HEK293 (cell line): ENCODE measurements around the gene SMIM33.

Experiments
- CTCF ChIA-PET: fragments of 350-600 bp; formaldehyde crosslinking; extraction: SDS; loops from one replicate; lab custom pipeline; 2021; ENCODE audit warnings: antibody characterized with exemption; lab: Yijun Ruan, JAX
- POLR2A ChIA-PET: fragments of 300-600 bp; formaldehyde crosslinking; extraction: SDS; loops from one replicate; lab custom pipeline; 2020; ENCODE audit warnings: antibody characterized with exemption, inconsistent platforms; lab: Yijun Ruan, JAX
- H3K27ac ChIP-seq: fragments of 200-500 bp; sonication (Bioruptor generic); 2 replicates; pipeline ENCODE4 v1.5.1; 2014; ENCODE audit warnings: low read depth, low read length, control low read depth, inconsistent platforms; ENCODE audit errors: extremely low read depth
- H3K36me3 ChIP-seq, 2 experiments: fragments of 200-500 bp in 1 of 2; sonication (Bioruptor generic) in 1 of 2; 1 replicate in 1 of 2; 2 replicates in 1 of 2; pipeline ENCODE4 v1.5.1; 2014 to 2017; ENCODE audit warnings: inconsistent platforms in 2 of 2, low read length in 2 of 2; ENCODE audit not compliant: control insufficient read depth in 2 of 2, insufficient read depth in 1 of 2
- H3K4me1 ChIP-seq: fragments of 200-500 bp; sonication (Bioruptor generic); 2 replicates; pipeline ENCODE4 v1.5.1; 2014; ENCODE audit warnings: mild to moderate bottlenecking, low read length, inconsistent platforms; ENCODE audit not compliant: control insufficient read depth, insufficient read depth
- H3K4me3 ChIP-seq: 2 replicates; pipeline ENCODE4 v1.5.1; 2011; ENCODE audit warnings: low read depth, mild to moderate bottlenecking, control low read depth, low read length, moderate library complexity
- H3K9me3 ChIP-seq: fragments of 200-500 bp; sonication (Bioruptor generic); 2 replicates; pipeline ENCODE4 v1.5.1; 2014; ENCODE audit warnings: low read depth, low read length, inconsistent platforms; ENCODE audit not compliant: control insufficient read depth, insufficient read depth
- ELK4 ChIP-seq: IDR thresholded peaks from 2 replicates; pipeline ENCODE4 v1.6.1; 2011; ENCODE audit warnings: mild to moderate bottlenecking, low read depth, low read length, borderline replicate concordance
- HOXD13 ChIP-seq: sonication (generic); formaldehyde crosslinking; IDR thresholded peaks from 2 replicates; pipeline ENCODE4 v1.8.0; 2022; ENCODE audit warnings: missing genetic modification reagents, borderline replicate concordance
- KLF16 ChIP-seq: fragments of 450-650 bp; formaldehyde crosslinking; IDR thresholded peaks from 2 replicates; pipeline ENCODE4 v1.5.1; 2017; ENCODE audit warnings: missing biosample characterization, missing genetic modification characterization
- MEIS1 ChIP-seq: sonication (generic); formaldehyde crosslinking; IDR thresholded peaks from 2 replicates; pipeline ENCODE4 v1.8.1; 2022; ENCODE audit warnings: missing genetic modification reagents, mild to moderate bottlenecking, borderline replicate concordance
- TSHZ1 ChIP-seq: fragments of 450-650 bp; formaldehyde crosslinking; IDR thresholded peaks from 2 replicates; pipeline ENCODE4 v1.5.1; 2016; ENCODE audit warnings: missing biosample characterization, missing genetic modification characterization, borderline replicate concordance
- YY2 ChIP-seq: fragments of 450-650 bp; formaldehyde crosslinking; IDR thresholded peaks from 2 replicates; pipeline ENCODE4 v1.5.1; 2016; ENCODE audit warnings: missing biosample characterization, missing genetic modification characterization
- ZBTB17 ChIP-seq: fragments of 450-650 bp; formaldehyde crosslinking; IDR thresholded peaks from 2 replicates; pipeline ENCODE4 v1.5.1; 2016; ENCODE audit warnings: missing biosample characterization, missing genetic modification characterization
- ZBTB49 ChIP-seq: fragments of 450-650 bp; formaldehyde crosslinking; IDR thresholded peaks from 2 replicates; pipeline ENCODE4 v1.5.1; 2016; ENCODE audit warnings: missing biosample characterization, missing genetic modification characterization, low read depth
- ZEB2 ChIP-seq: fragments of 450-650 bp; formaldehyde crosslinking; IDR thresholded peaks from 2 replicates; pipeline ENCODE4 v1.5.1; 2016; ENCODE audit warnings: missing biosample characterization, missing genetic modification characterization
- ZNF121 ChIP-seq: fragments of 450-650 bp; formaldehyde crosslinking; IDR thresholded peaks from 2 replicates; pipeline ENCODE4 v1.5.1; 2016; ENCODE audit warnings: missing biosample characterization, missing genetic modification characterization
- ZNF133 ChIP-seq: fragments of 450-650 bp; formaldehyde crosslinking; IDR thresholded peaks from 2 replicates; pipeline ENCODE4 v1.5.1; 2016; ENCODE audit warnings: missing biosample characterization, missing genetic modification characterization
- ZNF169 ChIP-seq: fragments of 450-650 bp; formaldehyde crosslinking; IDR thresholded peaks from 2 replicates; pipeline ENCODE4 v1.5.1; 2016; ENCODE audit warnings: missing biosample characterization, missing genetic modification characterization
- ZNF292 ChIP-seq: fragments of 450-650 bp; formaldehyde crosslinking; IDR thresholded peaks from 2 replicates; pipeline ENCODE4 v1.5.1; 2016; ENCODE audit warnings: low read depth, missing biosample characterization, missing genetic modification characterization, borderline replicate concordance
- ZNF354C ChIP-seq: fragments of 450-650 bp; formaldehyde crosslinking; IDR thresholded peaks from 2 replicates; pipeline ENCODE4 v1.5.1; 2016; ENCODE audit warnings: missing biosample characterization, missing genetic modification characterization, low read depth, borderline replicate concordance
- ZNF404 ChIP-seq: fragments of 450-650 bp; formaldehyde crosslinking; IDR thresholded peaks from 2 replicates; pipeline ENCODE4 v1.5.1; 2017; ENCODE audit warnings: missing biosample characterization, missing genetic modification characterization
- ZNF449 ChIP-seq: fragments of 450-650 bp; formaldehyde crosslinking; IDR thresholded peaks from 2 replicates; pipeline ENCODE4 v1.5.1; 2017; ENCODE audit warnings: missing biosample characterization, mild to moderate bottlenecking, missing genetic modification characterization, moderate library complexity
- ZNF707 ChIP-seq: fragments of 450-650 bp; formaldehyde crosslinking; IDR thresholded peaks from 2 replicates; pipeline ENCODE4 v1.5.1; 2016; ENCODE audit warnings: missing biosample characterization, missing genetic modification characterization
- ZSCAN16 ChIP-seq: fragments of 450-650 bp; formaldehyde crosslinking; IDR thresholded peaks from 2 replicates; pipeline ENCODE4 v1.5.1; 2016; ENCODE audit warnings: missing biosample characterization, missing genetic modification characterization

The SMIM33 gene

GRCh38 chr5:139513852-139514485 is 43.2 kb downstream of the SMIM33 start:
- H3K9me3 ChIP-seq = no peaks in the 10 kb centered on the region
- no peaks in the 10 kb centered on the region for H3K36me3 ChIP-seq
- H3K27ac ChIP-seq = no peak overlapping the region
- no peaks in the 10 kb centered on the region for H3K4me1 ChIP-seq
- ChIA-PET CTCF (interaction anchor here (0.6 to 8.7 kb wide), 21 partner anchors 10 to 110 kb away, joined by 3 to 246 read pairs (median 4); partner anchors contain the start of genes DNAJC18, SPATA24 and STING1), POLR2A (interaction anchor here (0.6 to 1.4 kb wide), 7 partner anchors 18 to 316 kb away, joined by 3 to 6 read pairs (median 3); partner anchors contain the start of genes DNAJC18, MATR3 and SIL1)
- no peak overlapping the region for H3K4me3 ChIP-seq
- TF ChIP-seq ZBTB17 (tag by site-specific recombination) = 0 out of 2 replicates have a peak, but pooled peaks have one; percentile 24
- no peak for TF ChIP-seq MEIS1 (CRISPR knock-in tag)

GRCh38 chr5:139514486-139514856 is 43.7 kb downstream of the SMIM33 start:
- no peak overlapping the region for H3K4me3 ChIP-seq
- H3K27ac ChIP-seq = no peak overlapping the region
- TF ChIP-seq TSHZ1 (tag by site-specific recombination) (no peak), ZEB2 (no peak), ZNF121 (tag by site-specific recombination) (0 out of 2 replicates have a peak, but pooled peaks have one; percentile 37)
- CTCF ChIA-PET = interaction anchor here (0.7 to 8.7 kb wide), 12 partner anchors 10 to 108 kb away, joined by 3 to 246 read pairs (median 6); partner anchors contain the start of genes DNAJC18 and STING1
- H3K9me3 ChIP-seq = no peaks in the 10 kb centered on the region
- POLR2A ChIA-PET = interaction anchor here (0.6 to 1.2 kb wide), 3 partner anchors 78 to 316 kb away, joined by 3 read pairs; partner anchors contain the start of genes MATR3 and SIL1
- H3K36me3 ChIP-seq = no peaks in the 10 kb centered on the region
- no peaks in the 10 kb centered on the region for H3K4me1 ChIP-seq

- POLR2A ChIA-PET = interaction anchor here (0.6 to 1.1 kb wide), 4 partner anchors 14 to 79 kb away, joined by 3 to 4 read pairs (median 3); partner anchors contain the start of gene DNAJC18
- no peaks in the 10 kb centered on the region for H3K36me3 ChIP-seq
- no peaks in the 10 kb centered on the region for H3K4me1 ChIP-seq
- peak overlapping the region; percentile 37 for H3K4me3 ChIP-seq
- H3K9me3 ChIP-seq = no peaks in the 10 kb centered on the region
- CTCF ChIA-PET = interaction anchor here (0.5 to 8.7 kb wide), 21 partner anchors 11 to 326 kb away, joined by 3 to 246 read pairs (median 3); partner anchors contain the start of genes DNAJC18, ECSCR and STING1
- H3K27ac ChIP-seq = peak overlapping the region; percentile 48; the same call in 1 of the 2 replicates
- TF ChIP-seq ELK4 (no peak), ZSCAN16 (tag by site-specific recombination) (peak; percentile 16; the same call in 1 of the 2 replicates), ZNF449 (tag by site-specific recombination) (peak; percentile 94), ZNF169 (tag by site-specific recombination) (no peak), ZNF707 (tag by site-specific recombination) (no peak), ZNF354C (no peak), ZNF133 (tag by site-specific recombination) (no peak; the same call in 1 of the 2 replicates), ZNF404 (tag by site-specific recombination) (no peak), KLF16 (tag by site-specific recombination) (peak; percentile 70; the same call in 1 of the 2 replicates), YY2 (tag by site-specific recombination) (peak; percentile 74; the same call in 1 of the 2 replicates), ZNF292 (no peak), HOXD13 (CRISPR knock-in tag) (no peak), ZBTB49 (tag by site-specific recombination) (no peak)
Measured at GRCh38 chr5:139517683-139518564, 47.1 kb downstream of the SMIM33 start.
